ENCODE data around the gene ARMH4. TPM values are rescaled to one million over a fixed set of nuclear protein-coding genes. Genes with fewer than 3 reads are reported as not detected.
"Not testable (repeated sequence)": the region's sequence is repeated elsewhere in the genome, so short reads cannot be mapped to it uniquely, and the experiment has no call there.

Gene ARMH4
- total and polyA plus RNA-seq, 10 donors = 0.02 to 3.7 (median 1.2) TPM

DNA sequence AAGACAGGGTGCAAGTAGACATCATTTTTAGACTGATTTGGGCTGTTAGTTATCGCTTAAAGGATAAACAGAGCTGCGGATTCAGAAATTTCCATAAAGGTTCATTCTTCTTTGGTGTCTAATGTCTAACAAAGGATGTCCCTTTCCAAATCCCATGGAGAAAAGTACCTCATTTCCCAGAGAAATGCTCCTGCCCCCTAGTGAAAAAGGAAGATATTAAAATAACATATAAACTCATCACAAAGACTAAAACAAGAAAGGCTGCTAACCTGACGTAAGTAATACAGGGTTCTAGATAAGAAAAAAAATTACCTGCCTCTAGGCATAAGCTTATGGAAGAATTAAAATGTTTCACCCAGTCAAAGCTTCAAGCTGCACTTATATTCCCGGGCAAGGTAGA, 22.8 kb downstream of the ARMH4 start:
- 84 to 96% (median 91%) methylated on average over 4 of the region's 4 CpGs for WGBS, 5 donors
- H3K36me3 ChIP-seq = no peaks in the 10 kb centered on the region
- no peak for TF ChIP-seq POLR2AphosphoS5 (IDR thresholded peaks at IDR 0.05)
- no peak for TF ChIP-seq POLR2A (IDR thresholded peaks at IDR 0.05)
- TF ChIP-seq, protein P1, sequence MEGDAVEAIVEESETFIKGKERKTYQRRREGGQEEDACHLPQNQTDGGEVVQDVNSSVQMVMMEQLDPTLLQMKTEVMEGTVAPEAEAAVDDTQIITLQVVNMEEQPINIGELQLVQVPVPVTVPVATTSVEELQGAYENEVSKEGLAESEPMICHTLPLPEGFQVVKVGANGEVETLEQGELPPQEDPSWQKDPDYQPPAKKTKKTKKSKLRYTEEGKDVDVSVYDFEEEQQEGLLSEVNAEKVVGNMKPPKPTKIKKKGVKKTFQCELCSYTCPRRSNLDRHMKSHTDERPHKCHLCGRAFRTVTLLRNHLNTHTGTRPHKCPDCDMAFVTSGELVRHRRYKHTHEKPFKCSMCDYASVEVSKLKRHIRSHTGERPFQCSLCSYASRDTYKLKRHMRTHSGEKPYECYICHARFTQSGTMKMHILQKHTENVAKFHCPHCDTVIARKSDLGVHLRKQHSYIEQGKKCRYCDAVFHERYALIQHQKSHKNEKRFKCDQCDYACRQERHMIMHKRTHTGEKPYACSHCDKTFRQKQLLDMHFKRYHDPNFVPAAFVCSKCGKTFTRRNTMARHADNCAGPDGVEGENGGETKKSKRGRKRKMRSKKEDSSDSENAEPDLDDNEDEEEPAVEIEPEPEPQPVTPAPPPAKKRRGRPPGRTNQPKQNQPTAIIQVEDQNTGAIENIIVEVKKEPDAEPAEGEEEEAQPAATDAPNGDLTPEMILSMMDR (IDR thresholded peaks at IDR 0.05 in 8 of 11, conservative IDR thresholded peaks at IDR 0.05 in 3 of 11) = no peak
- H3K27ac ChIP-seq = no peak overlapping the region
- H3K4me1 ChIP-seq = no peaks in the 10 kb centered on the region
- intact Hi-C loops (cut with DNase I; ENCODE audit: low total_unique reads) = no loop called here
- DNase-seq = no peak
- peaks cover 0 to 22% (median 14%) of the 10 kb centered on the region in 8 donors for H3K9me3 ChIP-seq
- H3K4me3 ChIP-seq = no peak overlapping the region
- H3K27me3 ChIP-seq (replicated peaks in 1 of 7) = no peaks in the 10 kb centered on the region

- Histone ChIP-seq H3K36me3 (no peaks in the 10 kb centered on the region), H3K4me1 (no peaks in the 10 kb centered on the region), H3K9me3 (peaks cover 0 to 22% (median 14%) of the 10 kb centered on the region in 8 donors), H3K27ac (no peak overlapping the region), H3K4me3 (no peak overlapping the region), H3K27me3 (replicated peaks in 1 of 7) (no peaks in the 10 kb centered on the region)
- intact Hi-C loops (cut with DNase I; ENCODE audit: low total_unique reads) = no loop called here
- DNase-seq = no peak
- whole genome bisulfite sequencing, 5 donors = 67 to 89% (median 83%) methylated on average over 2 of the region's 2 CpGs
- TF ChIP-seq POLR2AphosphoS5 (IDR thresholded peaks at IDR 0.05) (no peak), POLR2A (IDR thresholded peaks at IDR 0.05) (no peak)
- TF ChIP-seq, protein P1 (IDR thresholded peaks at IDR 0.05 in 8 of 11, conservative IDR thresholded peaks at IDR 0.05 in 3 of 11) = no peak
These were observed 23.6 kb downstream of the ARMH4 start for GRCh38 chr14:58128416-58128815.

DNA sequence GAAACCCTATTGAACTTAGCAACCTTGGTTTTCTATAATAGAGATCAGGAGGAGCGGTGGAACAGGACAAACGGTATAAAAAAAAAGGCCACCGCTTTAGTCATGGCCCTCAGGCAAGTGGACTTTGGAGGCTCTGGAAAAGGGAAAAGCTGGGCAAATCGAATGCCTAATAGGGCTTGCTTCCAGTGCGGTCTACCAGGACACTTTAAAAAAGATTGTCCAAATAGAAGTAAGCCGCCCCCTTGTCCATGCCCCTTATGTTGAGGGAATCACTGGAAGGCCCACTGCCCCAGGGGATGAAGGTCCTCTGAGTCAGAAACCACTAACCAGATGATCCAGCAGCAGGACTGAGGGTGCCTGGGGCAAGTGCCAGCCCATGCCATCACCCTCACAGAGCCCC, 29.5 kb downstream of the ARMH4 start:
- DNase-seq; H3K27ac ChIP-seq; H3K36me3 ChIP-seq; H3K4me3 ChIP-seq; H3K4me1 ChIP-seq; intact Hi-C loops (cut with DNase I; ENCODE audit: low total_unique reads); H3K27me3 ChIP-seq (replicated peaks in 1 of 7): not testable (repeated sequence)
- WGBS, 5 donors = 90 to 98% (median 92%) methylated on average over 6 of the region's 6 CpGs
- peaks cover 0 to 22% (median 14%) of the 10 kb centered on the region in 8 donors for H3K9me3 ChIP-seq

- TF ChIP-seq, protein P1 (IDR thresholded peaks at IDR 0.05 in 8 of 11, conservative IDR thresholded peaks at IDR 0.05 in 3 of 11) = no peak
- TF ChIP-seq POLR2AphosphoS5 (IDR thresholded peaks at IDR 0.05) = no peak
- no peak for TF ChIP-seq POLR2A (IDR thresholded peaks at IDR 0.05)
- H3K4me1 ChIP-seq = no peaks in the 10 kb centered on the region
- intact Hi-C loops (cut with DNase I; ENCODE audit: low total_unique reads) = no loop called here
- H3K9me3 ChIP-seq = peaks cover 0 to 22% (median 14%) of the 10 kb centered on the region in 8 donors
- 67 to 77% (median 75%) methylated on average over 5 of the region's 5 CpGs for WGBS, 5 donors
- no peak overlapping the region for H3K27ac ChIP-seq
- no peak overlapping the region for H3K4me3 ChIP-seq
- no peaks in the 10 kb centered on the region for H3K36me3 ChIP-seq
- H3K27me3 ChIP-seq (replicated peaks in 1 of 7) = no peaks in the 10 kb centered on the region
- no peak for DNase-seq
These were observed 30.4 kb downstream of the ARMH4 start for GRCh38 chr14:58121530-58122186.

All from spleen (tissue), 11 donors.